Measurements from ENCODE around the gene COL1A1.
A peak's percentile ranks its signal among the peaks of the same experiment; 100 is the strongest.

The COL1A1 gene

DNA sequence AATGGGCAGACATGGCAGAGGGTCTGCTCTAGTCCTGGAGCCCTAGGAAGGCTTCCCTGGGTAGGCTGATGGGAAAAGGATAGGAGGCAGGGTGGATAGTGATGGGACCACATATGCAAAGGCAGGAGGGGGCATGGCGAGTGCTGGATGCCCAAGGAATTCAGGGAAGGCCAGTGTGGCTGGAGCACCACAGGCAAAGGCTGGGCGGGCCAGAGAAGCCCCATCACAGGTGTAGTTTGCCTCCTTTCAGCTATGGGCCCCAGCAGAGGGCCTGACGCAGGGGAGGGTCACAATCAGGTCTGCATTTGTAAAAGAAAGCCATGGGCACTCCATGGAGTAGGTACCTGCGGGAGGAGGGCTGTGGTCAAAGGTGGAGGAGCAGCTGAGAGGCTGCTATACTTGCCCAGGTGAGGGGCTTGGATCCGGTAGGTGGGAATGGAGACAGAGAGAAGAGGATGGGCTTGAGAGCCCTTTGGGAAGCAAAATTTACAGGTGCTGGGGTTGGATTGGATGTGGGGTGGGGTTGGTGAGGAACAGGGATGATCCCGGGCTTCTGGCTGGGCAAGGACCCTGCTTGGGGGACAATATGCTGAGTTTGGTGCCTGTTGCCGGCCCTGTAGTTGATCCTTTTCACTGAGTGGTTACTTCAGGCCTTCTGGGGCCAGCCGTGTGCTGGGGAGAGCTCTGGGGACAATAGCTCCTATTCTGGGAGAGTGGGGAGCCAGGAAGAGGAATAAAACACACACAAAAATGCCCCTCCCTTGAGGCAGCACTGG is 6.5 kb upstream of the COL1A1 start:
- Mint-ChIP-seq H3K4me3 (no peak overlapping the region), H3K27me3 (peaks cover 82% of the 10 kb centered on the region), H3K4me1 (peaks cover 17% of the 10 kb centered on the region), H3K27ac (no peak overlapping the region), H3K36me3 (no peaks in the 10 kb centered on the region), H3K9me3 (no peaks in the 10 kb centered on the region)
- no peak for ATAC-seq

DNA sequence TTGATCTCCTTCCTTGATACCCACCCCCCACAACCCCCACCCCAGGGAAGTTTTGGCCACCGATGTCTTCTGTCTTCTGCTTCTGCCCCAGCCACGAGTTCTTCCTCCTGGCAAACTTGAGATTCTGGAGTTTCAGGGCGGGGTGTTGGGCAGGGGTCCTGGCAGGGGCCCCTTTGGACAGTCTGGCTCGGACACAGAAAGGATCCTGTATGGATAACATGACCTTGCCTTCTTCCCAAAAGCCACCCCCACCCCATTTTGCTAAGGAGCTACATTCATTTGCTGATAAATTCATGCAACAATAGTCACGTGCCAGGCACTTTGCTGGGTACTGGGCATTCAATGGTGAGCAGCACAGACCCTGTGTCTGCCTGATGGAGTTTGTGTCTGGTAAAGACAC is 5.9 kb upstream of the COL1A1 start:
- Mint-ChIP-seq H3K27me3 (peaks cover 88% of the 10 kb centered on the region), H3K4me3 (no peak overlapping the region), H3K4me1 (peaks cover 10% of the 10 kb centered on the region), H3K27ac (no peak overlapping the region), H3K9me3 (no peaks in the 10 kb centered on the region), H3K36me3 (no peaks in the 10 kb centered on the region)
- no peak for ATAC-seq

DNA sequence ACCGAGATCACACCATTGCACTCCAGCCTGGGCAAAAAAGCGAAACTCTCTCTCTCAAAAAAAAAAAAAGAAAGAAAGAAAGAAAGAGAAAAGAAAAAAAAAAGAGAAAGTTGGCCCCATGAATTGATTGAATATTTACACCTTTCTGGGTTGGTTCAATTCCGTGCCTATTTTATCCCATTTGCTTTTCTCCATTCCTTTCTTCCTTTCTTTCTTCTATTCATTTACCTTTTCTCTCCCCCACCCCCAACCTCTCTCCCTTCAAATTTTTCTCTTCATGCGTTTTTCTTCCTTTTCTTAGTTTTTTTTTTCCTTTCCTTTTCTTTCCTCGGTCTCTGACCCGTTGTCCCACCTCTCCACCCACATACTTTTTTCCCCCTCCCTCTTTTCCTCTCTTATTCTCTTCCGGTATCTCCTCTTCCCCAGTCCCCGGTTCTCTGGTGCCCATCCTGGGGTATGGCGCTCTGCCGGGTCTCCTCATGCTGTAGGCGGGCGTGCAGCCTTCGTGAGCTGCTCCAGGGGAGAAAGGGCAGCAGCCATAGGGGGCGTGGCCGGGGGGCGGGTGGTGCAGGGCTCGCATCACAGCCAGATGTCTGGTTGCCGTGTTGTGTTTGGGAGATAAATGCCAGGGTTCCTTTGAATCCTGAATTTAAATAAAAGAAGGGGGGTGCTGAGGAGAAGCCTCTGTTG is 5.3 kb upstream of the COL1A1 start:
- Mint-ChIP-seq H3K27ac (no peak overlapping the region), H3K9me3 (no peaks in the 10 kb centered on the region), H3K27me3 (peaks cover 90% of the 10 kb centered on the region), H3K4me3 (peak overlapping the region; percentile 21), H3K4me1 (peaks cover 10% of the 10 kb centered on the region), H3K36me3 (no peaks in the 10 kb centered on the region)
- no peak for ATAC-seq

DNA sequence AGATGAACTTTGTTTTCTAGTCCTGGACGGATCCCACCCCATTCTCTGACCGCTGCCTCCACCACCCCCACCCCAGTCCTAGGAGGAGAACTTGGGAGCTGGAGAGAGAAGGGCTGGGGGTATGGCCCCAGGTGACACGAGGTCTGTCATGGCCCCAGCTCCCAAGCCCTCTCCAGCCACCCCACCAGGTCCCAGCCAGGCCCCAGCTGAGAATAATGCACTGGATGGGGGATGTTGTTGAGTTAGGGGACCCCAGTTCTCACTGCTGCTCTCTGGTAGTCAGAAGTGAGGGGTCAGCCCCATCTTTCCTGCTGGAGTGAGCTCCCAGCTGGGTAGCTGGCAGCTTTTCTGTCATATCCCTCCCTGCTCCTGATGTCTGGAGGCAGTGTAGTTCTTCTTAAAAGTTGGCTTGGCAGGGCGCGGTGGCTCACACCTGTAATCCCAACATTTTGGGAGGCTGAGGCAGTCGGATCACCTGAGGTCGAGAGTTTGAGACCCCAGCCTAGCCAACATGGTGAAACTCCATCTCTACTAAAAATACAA is 4.6 kb upstream of the COL1A1 start:
- ATAC-seq: no peak
- Mint-ChIP-seq H3K9me3 (no peaks in the 10 kb centered on the region), H3K4me1 (peaks cover 15% of the 10 kb centered on the region), H3K27ac (no peak overlapping the region), H3K36me3 (no peaks in the 10 kb centered on the region), H3K4me3 (no peak overlapping the region), H3K27me3 (peaks cover 90% of the 10 kb centered on the region)

DNA sequence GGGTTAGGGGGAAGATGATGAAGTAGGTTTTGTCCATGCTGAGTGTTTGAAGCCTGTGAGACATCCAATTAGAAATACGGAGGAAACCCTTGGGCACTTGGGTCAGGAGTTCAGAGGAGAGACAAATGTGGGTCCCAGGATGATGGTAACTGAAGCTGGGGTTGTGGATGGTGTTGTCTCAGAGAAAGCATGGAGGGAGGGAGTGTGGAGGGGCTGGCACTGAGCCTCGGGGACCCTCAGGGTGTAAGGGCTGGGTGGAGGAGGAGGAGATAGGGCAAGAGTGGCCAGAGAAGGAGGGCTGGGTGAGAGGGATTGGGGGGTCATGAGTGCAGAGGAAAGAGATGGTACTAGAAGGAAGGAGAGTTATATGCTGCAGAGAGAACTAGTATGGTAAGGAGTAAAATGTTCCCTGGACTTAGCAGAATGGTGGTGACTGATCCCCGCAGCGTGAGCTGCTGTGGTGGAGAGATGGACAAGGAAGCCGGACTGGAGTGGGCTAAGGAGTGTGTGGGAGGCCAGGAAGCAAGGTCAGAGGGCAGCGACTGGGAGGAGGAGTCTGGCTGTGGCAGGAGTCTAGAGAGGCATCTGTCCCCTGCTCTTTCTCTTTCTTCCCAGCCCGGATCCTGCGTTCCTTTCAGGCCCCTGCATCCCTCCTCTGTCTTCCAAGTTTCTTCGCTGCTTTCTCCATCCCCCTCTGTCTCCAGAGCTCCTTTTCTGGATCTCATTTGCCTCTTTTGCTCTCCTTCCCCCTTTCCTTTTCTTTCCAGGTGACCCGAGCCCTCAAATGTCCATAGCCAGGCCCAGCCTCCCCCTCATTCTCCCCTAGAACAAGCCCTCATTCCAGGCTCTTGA is 3.9 kb upstream of the COL1A1 start:
- ATAC-seq: no peak
- no peak overlapping the region for H3K27ac Mint-ChIP-seq
- H3K36me3 Mint-ChIP-seq: no peaks in the 10 kb centered on the region
- peaks cover 89% of the 10 kb centered on the region for H3K27me3 Mint-ChIP-seq
- peaks cover 20% of the 10 kb centered on the region for H3K4me1 Mint-ChIP-seq
- H3K4me3 Mint-ChIP-seq: no peak overlapping the region
- no peaks in the 10 kb centered on the region for H3K9me3 Mint-ChIP-seq

DNA sequence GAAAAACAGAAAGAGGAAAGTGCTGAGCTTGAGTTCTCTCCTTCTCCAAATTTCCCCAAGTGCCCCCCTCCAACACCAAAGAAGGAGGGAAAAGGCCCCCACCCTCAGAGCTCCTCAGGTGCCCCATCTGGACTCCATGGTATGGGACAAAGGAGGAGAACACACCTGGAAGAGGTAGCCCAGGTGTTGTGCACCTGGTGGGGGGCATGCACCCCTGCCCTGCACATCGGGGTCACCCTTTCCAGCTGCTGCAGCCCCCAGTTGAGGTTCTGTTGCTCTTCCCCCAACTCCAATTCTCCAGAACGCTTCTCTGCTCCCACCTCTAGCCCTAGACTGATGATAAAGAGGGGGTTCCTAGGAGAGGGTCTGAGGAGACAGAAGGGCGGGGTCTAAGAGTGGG is 3.0 kb upstream of the COL1A1 start:
- H3K27me3 Mint-ChIP-seq: peaks cover 80% of the 10 kb centered on the region
- no peak overlapping the region for H3K27ac Mint-ChIP-seq
- peaks cover 20% of the 10 kb centered on the region for H3K4me1 Mint-ChIP-seq
- no peaks in the 10 kb centered on the region for H3K36me3 Mint-ChIP-seq
- no peak overlapping the region for H3K4me3 Mint-ChIP-seq
- no peaks in the 10 kb centered on the region for H3K9me3 Mint-ChIP-seq
- ATAC-seq: no peak

DNA sequence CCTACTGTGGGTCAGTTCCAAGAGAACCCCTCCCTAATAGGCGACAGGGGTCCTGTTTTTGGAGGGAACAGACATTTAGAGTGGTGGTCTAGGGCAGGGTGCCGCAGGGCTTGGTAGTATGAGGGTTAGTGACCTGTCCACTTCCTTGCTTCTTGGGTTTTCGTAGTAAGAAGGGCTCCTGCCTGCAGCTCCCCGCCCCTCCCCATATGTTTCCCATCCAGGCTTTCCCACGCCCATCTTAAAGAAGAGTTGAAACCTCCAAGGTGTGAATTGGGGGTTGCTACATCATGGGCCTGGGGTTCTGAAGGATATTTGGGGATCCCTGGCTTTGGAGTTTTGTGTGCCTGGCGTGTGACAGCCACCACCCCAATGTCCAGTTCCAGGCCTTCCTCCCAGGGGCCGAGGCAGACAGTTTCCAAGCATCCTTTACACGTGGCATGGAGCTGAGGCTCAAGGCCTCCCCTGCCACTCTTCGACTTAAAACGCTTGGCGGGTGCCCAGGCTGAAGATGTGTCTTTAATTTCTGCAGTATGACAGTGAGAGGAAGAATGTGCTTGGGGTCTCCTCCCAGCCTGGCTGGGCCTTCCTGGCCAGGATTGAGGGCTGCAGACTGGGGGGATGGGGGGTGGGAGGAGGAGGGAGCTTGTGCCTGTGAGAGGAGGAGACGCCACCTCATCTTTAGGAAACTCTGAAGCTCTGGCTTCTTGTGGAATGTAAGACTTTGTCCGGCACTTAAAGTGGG is 2.3 kb upstream of the COL1A1 start:
- no peaks in the 10 kb centered on the region for H3K36me3 Mint-ChIP-seq
- peaks cover 20% of the 10 kb centered on the region for H3K4me1 Mint-ChIP-seq
- no peak overlapping the region for H3K27ac Mint-ChIP-seq
- no peaks in the 10 kb centered on the region for H3K9me3 Mint-ChIP-seq
- no peak overlapping the region for H3K4me3 Mint-ChIP-seq
- H3K27me3 Mint-ChIP-seq: peaks cover 76% of the 10 kb centered on the region
- ATAC-seq: no peak

DNA sequence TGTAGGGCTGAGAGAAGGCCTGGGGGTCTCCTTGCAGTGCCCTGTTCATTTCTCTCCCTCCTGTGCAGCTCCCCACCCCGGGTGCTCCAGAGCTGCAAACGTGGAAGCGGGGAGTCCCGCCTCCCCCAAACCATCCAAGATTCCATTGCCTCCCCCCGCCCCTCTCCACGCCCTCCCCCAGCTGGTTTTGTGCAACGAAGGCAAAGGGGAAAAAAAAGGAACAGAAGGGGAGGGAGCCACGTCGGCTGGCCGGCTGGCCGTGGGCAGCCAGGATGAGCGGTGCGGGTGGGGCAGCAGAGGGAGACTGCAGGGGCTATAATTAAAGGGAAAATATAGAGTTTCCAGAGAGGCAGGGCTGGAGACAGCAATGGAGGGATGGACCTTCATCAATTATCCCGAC is 1.7 kb upstream of the COL1A1 start:
- H3K27ac Mint-ChIP-seq: no peak overlapping the region
- H3K9me3 Mint-ChIP-seq: no peaks in the 10 kb centered on the region
- peaks cover 75% of the 10 kb centered on the region for H3K27me3 Mint-ChIP-seq
- peaks cover 20% of the 10 kb centered on the region for H3K4me1 Mint-ChIP-seq
- no peak overlapping the region for H3K4me3 Mint-ChIP-seq
- no peak for ATAC-seq
- H3K36me3 Mint-ChIP-seq: no peaks in the 10 kb centered on the region

DNA sequence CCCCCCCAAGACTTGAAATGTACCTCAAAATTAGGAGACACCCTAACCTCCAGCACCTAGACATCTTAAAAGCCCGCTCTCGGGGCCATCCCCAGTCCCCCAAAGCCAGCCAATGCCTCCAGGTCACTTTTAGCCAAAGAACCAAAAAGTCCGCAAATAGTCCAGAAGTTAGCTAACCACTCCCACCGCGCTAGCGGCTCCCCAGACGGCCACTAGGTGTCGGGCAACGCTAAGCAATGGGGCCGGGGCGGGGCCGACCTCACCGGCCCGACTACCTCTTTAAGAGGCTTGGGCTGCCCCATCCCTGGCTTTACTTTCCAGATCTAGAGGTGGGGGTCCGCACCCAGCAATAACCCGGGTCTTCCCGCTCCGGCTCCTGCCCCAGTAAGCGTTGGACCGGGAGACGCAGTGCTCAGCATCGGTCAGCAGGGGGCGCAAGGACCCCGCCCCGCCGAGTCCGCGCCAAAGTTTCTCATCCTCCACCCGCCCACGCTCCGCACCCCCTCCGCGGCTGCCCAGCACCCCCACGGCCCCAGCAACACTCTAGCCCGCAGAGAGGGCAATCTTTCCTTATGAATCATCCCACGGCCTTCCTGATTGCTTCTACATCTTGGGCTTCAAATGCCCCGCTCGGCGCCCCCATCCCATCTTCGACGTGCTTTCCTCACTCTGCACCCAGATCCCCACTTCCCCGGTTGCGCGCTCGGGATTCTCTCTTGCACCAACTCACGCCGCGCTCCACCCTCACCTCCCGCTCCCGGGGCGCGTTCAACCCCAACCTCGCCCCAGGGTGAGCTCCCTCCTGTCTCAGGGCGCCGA is 765 bp downstream of the COL1A1 start:
- H3K27ac Mint-ChIP-seq: no peak overlapping the region
- no peaks in the 10 kb centered on the region for H3K9me3 Mint-ChIP-seq
- H3K4me3 Mint-ChIP-seq: peak overlapping the region; percentile 68
- peaks cover 63% of the 10 kb centered on the region for H3K27me3 Mint-ChIP-seq
- no peaks in the 10 kb centered on the region for H3K36me3 Mint-ChIP-seq
- ATAC-seq: peak; percentile 86
- peaks cover 15% of the 10 kb centered on the region for H3K4me1 Mint-ChIP-seq

DNA sequence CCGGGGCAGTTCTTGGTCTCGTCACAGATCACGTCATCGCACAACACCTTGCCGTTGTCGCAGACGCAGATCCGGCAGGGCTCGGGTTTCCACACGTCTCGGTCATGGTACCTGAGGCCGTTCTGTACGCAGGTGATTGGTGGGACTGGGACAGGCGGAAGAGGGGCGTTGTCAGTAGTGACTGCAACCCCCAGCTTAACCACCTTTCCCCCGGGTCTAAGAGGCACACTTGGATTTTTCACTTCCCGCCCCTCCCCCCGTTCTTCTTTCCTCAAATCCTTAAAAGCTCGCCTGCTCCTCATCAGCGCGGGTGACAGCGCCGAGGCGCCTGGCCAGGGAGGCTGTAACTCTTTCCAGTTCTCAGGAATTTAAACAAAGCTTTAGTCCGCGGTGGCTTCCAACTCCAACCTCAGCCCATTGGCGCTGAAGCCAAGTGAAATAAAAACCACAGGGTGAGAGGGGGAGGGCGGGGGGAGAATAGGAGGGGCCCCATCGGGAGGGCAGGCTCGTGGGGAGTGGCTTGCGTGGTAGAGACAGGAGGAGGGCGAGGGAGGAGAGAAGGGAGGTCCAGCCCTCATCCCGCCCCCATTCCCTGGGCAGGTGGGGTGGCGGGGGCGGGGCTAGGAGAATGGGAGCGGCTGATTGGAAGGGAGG is 1.5 kb downstream of the COL1A1 start:
- Mint-ChIP-seq H3K4me3 (peak overlapping the region; percentile 68), H3K4me1 (peaks cover 21% of the 10 kb centered on the region), H3K9me3 (no peaks in the 10 kb centered on the region), H3K36me3 (no peaks in the 10 kb centered on the region), H3K27ac (no peak overlapping the region), H3K27me3 (peaks cover 61% of the 10 kb centered on the region)
- peak; percentile 67 for ATAC-seq

DNA sequence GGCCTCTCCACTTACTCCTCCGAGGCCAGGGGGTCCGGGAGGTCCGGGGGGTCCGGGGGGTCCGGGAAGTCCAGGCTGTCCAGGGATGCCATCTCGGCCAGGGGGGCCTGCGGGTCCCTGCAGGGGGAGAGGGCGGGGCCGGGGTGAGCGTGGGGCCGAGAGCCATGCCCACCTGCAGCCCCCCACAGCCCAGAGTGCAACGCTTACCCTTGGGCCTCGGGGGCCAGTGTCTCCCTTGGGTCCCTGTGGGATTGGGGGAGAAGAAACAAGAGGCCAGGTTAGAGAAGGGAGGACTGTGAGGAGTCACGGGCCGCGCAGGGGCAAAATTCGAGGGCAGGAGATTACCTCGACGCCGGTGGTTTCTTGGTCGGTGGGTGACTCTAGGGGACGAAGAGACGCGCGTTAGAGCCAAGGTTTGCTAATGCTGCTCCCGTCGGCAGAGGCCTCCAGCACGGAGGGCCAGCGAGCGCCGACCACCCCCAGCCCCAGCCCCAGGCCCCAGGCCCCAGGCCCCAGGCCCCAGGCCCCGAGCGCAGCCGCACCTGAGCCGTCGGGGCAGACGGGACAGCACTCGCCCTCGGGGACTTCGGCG is 2.1 kb downstream of the COL1A1 start:
- Mint-ChIP-seq H3K4me3 (no peak overlapping the region), H3K27me3 (peaks cover 56% of the 10 kb centered on the region), H3K4me1 (peaks cover 21% of the 10 kb centered on the region), H3K9me3 (no peaks in the 10 kb centered on the region), H3K27ac (no peak overlapping the region), H3K36me3 (no peaks in the 10 kb centered on the region)
- no peak for ATAC-seq

DNA sequence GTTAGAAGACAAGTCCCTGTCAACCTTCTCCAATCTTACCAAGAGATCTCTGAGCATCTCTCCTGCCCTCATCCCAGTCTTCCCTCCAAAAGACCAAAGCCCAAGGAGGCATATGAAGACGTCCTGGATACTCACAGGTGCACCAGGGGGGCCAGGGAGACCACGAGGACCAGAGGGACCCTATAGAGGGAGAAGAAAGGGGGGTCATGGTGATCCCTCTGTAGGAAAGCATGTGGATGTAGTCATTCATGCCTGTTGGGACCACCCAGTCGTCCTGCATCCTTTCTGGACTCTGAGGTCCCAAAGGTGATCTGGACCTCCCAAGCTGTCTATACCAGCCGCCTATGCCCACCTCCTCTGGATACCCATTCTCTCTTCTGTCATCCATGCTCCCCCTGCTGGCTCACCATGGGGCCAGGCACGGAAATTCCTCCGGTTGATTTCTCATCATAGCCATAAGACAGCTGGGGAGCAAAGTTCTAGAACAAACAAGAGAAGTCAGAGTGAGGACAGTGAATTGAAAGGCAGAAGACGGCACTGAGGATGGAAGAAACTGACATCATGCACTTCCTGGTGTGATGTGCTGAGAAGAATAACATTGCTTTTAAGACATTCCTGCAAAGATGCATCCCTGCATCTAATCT is 3.3 kb downstream of the COL1A1 start:
- H3K4me3 Mint-ChIP-seq: no peak overlapping the region
- H3K36me3 Mint-ChIP-seq: no peaks in the 10 kb centered on the region
- peaks cover 63% of the 10 kb centered on the region for H3K27me3 Mint-ChIP-seq
- H3K4me1 Mint-ChIP-seq: peaks cover 32% of the 10 kb centered on the region
- H3K9me3 Mint-ChIP-seq: no peaks in the 10 kb centered on the region
- peak; percentile 3 for ATAC-seq
- H3K27ac Mint-ChIP-seq: no peak overlapping the region

DNA sequence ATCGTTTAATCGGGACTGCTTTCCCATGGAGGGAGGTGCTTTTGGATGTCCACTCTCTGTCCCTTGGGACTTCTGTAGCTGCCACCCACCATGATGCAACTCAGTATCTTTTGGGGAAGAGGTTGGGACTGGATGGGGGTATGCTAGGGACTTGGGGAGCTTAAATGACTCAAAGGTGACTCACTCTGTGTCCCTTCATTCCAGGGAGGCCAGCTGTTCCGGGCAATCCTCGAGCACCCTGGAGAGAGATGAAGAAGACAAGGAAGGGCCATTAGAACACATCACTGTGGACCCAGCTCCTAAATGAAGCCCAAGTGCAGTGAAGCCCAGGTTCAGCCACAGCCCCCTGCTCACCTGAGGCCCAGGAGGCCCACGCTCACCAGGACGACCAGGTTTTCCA is 4.6 kb downstream of the COL1A1 start:
- Mint-ChIP-seq H3K4me3 (no peak overlapping the region), H3K9me3 (no peaks in the 10 kb centered on the region), H3K4me1 (peaks cover 42% of the 10 kb centered on the region), H3K36me3 (no peaks in the 10 kb centered on the region), H3K27ac (no peak overlapping the region), H3K27me3 (peaks cover 49% of the 10 kb centered on the region)
- no peak for ATAC-seq

Measured in stimulated activated memory B cell treated with anti-CD40 and anti-IgM and Interleukin-4, amounts not matched to agents 10 μg/mL and 1 μg/mL and 100 μg/mL, for 72 hours (primary cell).